Lung (tissue), 12 donors: ENCODE results near the gene ATF7IP2. TPM values are rescaled to one million over a fixed set of nuclear protein-coding genes. Genes with fewer than 3 reads are reported as not detected.

Source experiments
- ATAC-seq: fragments of 200-7000 bp; cut with Tn5 transposase; one replicate; pipeline ENCODE4 v1.9.1; 2020; ENCODE audit warnings: moderate number of reproducible peaks; ENCODE audit not compliant: insufficient read depth, low FRiP score
- DNase-seq, 3 donors: peaks; one replicate each; pipeline ENCODE4 v3.0.0-alpha.2; 2013 to 2017
- H3K27ac ChIP-seq, 2 donors: one replicate each; pipeline ENCODE4 v1.5.1; 2013; ENCODE audit warnings: mild to moderate bottlenecking in 2 of 2, moderate library complexity in 2 of 2, control low read depth in 1 of 2, inconsistent platforms in 1 of 2, low read depth in 1 of 2, low read length in 1 of 2
- H3K27me3 ChIP-seq, 3 donors: one replicate each; pipeline ENCODE4 v1.5.1; 2013; ENCODE audit warnings: low read length in 2 of 3; ENCODE audit not compliant: control insufficient read depth in 3 of 3, insufficient read depth in 3 of 3
- H3K36me3 ChIP-seq, 4 donors: one replicate each; pipeline ENCODE4 v1.5.1; 2013; ENCODE audit warnings: low read length in 4 of 4, mild to moderate bottlenecking in 1 of 4, moderate library complexity in 1 of 4; ENCODE audit not compliant: control insufficient read depth in 4 of 4, insufficient read depth in 4 of 4
- H3K4me1 ChIP-seq, 5 donors: one replicate each; pipeline ENCODE4 v1.5.1; 2013; ENCODE audit warnings: low read length in 5 of 5, mild to moderate bottlenecking in 2 of 5, moderate library complexity in 1 of 5; ENCODE audit not compliant: control insufficient read depth in 5 of 5, insufficient read depth in 5 of 5
- H3K4me3 ChIP-seq: one replicate; pipeline ENCODE4 v1.5.1; 2013; ENCODE audit warnings: mild to moderate bottlenecking, control low read depth, moderate library complexity
- H3K9ac ChIP-seq, 2 donors: one replicate each; pipeline ENCODE4 v1.5.1; 2013; ENCODE audit warnings: low read length in 2 of 2, control low read depth in 1 of 2; ENCODE audit not compliant: insufficient read depth in 1 of 2
- H3K9me3 ChIP-seq, 4 donors: one replicate each; pipeline ENCODE4 v1.5.1; 2013; ENCODE audit warnings: low read length in 3 of 4, mild to moderate bottlenecking in 1 of 4, moderate library complexity in 1 of 4; ENCODE audit not compliant: control insufficient read depth in 4 of 4, insufficient read depth in 3 of 4
- WGBS, 2 donors: extraction: QIAGEN DNeasy Blood & Tissue Kit; methylation state at CpG; one replicate each; pipeline ENCODE4 v1.1.7; 2013; 5-methylcytosine and 5-hydroxymethylcytosine counted together
- polyA plus RNA-seq, 2 donors: library from polyadenylated mRNA; stranded (reverse); fragments of 200-250 nt; gene quantifications; one replicate each; pipeline ENCODE4 v1.2.1, GENCODE V29; 2013
- total RNA-seq, 2 donors: library from RNA; depleted of rRNA in 1 of 2; stranded (reverse); fragments of >200 nt in 1 of 2; gene quantifications; one replicate each; pipeline ENCODE4 v1.2.1, GENCODE V29; 2014 to 2021
- TF ChIP-seq, protein P1 (sequence below): IDR thresholded peaks from 2 replicates; pipeline ENCODE4 v1.5.1; 2012; ENCODE audit warnings: mild to moderate bottlenecking; ENCODE audit errors: control extremely low read depth, extremely low read depth
- donor health status: control.
- donor health status: control.
- donor health status: Bipolar disorder and iron deficiency.
- donor health status: healthy.
- donor health status: DM: yes; HTN: yes; CAD: no.

Gene ATF7IP2
- total and polyA plus RNA-seq, 4 donors: 7.3 to 18.0 (median 14.5) TPM

DNA sequence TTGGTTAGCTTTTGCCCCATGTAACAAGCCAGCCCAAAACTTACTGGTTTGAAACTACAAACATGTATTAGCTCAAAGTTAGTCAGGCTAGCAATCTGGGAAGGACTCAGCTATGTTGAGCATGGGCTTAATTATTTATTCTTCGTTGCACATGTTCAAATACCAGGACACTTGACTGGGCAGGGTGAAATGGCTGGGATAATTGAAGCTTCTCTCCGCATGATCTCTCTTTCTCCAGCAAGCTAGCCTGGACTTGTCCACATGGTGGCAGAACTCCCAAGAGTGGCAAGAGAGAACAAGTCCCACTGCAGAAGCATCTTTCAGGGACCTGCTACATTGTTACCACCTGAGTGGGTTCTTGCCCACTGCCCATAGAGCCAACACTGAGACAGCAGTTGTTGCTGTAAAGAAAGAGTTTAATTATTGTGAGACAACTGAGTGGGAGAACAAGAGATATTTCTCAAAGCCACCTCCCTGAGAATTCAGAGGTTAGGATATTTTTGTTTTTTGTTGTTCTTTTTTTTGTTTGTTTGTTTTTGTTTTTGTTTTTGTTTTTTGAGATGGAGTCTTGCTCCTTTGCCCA, 16.8 kb upstream of the ATF7IP2 start:
- TF ChIP-seq, protein P1, sequence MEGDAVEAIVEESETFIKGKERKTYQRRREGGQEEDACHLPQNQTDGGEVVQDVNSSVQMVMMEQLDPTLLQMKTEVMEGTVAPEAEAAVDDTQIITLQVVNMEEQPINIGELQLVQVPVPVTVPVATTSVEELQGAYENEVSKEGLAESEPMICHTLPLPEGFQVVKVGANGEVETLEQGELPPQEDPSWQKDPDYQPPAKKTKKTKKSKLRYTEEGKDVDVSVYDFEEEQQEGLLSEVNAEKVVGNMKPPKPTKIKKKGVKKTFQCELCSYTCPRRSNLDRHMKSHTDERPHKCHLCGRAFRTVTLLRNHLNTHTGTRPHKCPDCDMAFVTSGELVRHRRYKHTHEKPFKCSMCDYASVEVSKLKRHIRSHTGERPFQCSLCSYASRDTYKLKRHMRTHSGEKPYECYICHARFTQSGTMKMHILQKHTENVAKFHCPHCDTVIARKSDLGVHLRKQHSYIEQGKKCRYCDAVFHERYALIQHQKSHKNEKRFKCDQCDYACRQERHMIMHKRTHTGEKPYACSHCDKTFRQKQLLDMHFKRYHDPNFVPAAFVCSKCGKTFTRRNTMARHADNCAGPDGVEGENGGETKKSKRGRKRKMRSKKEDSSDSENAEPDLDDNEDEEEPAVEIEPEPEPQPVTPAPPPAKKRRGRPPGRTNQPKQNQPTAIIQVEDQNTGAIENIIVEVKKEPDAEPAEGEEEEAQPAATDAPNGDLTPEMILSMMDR: no peak
- H3K27ac ChIP-seq: no peak overlapping the region
- no peak overlapping the region for H3K4me3 ChIP-seq
- no peak overlapping the region for H3K9ac ChIP-seq
- no peaks in the 10 kb centered on the region for H3K27me3 ChIP-seq
- H3K4me1 ChIP-seq: no peaks in the 10 kb centered on the region
- 67 to 86% methylated on average over 2 of the region's 2 CpGs for WGBS, 2 donors
- ATAC-seq (no peak), DNase-seq (no peak)
- H3K9me3 ChIP-seq: no peaks in the 10 kb centered on the region
- no peaks in the 10 kb centered on the region for H3K36me3 ChIP-seq

DNA sequence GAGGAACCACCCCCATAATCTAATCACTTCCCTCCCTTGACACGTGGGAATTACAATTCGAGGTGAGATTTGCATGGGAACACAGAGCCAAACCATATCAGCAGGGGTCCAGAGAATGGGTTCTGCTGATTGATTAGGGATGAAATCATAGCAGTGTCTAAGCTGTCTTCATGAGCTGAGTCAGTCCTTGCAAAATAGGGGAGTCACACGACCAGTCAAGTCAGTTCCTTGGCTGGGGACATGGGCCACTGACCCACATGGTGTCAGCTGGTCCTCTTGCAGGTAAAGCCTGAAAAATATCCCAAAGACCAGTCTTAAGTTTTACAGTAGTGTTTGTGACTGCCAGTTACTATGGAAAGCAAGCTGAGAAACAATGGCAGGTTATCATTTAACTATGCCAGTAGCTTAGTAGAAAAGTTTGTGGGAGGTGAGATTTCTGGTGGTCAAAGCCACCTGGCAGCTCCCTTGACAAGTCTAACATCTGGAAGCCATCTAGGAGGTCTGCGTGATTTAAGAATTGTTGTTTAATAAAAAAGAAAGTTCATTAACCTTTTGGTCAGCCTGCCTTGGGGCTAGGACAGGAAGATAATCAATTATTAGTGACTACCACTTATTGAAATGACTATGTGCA, 15.7 kb upstream of the ATF7IP2 start:
- H3K4me3 ChIP-seq: no peak overlapping the region
- H3K4me1 ChIP-seq: no peaks in the 10 kb centered on the region
- TF ChIP-seq, protein P1: no peak
- no peak for ATAC-seq
- no peak overlapping the region for H3K9ac ChIP-seq
- no peaks in the 10 kb centered on the region for H3K27me3 ChIP-seq
- DNase-seq: no peak
- WGBS, 2 donors: 51 to 58% methylated on average over 4 of the region's 4 CpGs
- H3K9me3 ChIP-seq: no peaks in the 10 kb centered on the region
- no peak overlapping the region for H3K27ac ChIP-seq
- no peaks in the 10 kb centered on the region for H3K36me3 ChIP-seq

DNA sequence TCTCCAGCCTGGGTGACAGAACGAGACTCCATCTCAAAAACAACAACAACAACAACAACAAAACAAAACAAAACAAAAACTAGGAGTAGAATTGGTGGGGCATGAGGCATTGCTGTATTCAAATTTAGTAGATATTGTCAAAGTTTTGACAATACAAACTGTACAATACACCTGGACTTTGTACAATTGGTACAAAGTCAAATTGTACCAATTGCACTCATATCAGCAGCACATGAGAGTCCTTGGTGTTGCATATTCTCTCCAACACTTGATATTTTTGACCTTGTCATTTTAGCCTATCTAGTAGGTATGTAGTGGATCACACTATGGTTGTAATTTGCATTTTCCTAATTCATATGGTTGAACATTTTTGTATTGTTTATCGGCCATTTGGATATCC, 14.3 kb upstream of the ATF7IP2 start:
- DNase-seq: no peak
- H3K27ac ChIP-seq: no peak overlapping the region
- no peaks in the 10 kb centered on the region for H3K9me3 ChIP-seq
- 85 to 89% methylated on average over 2 of the region's 2 CpGs for WGBS, 2 donors
- no peaks in the 10 kb centered on the region for H3K27me3 ChIP-seq
- ATAC-seq: no peak
- TF ChIP-seq, protein P1: no peak
- H3K4me3 ChIP-seq: no peak overlapping the region
- no peaks in the 10 kb centered on the region for H3K36me3 ChIP-seq
- no peaks in the 10 kb centered on the region for H3K4me1 ChIP-seq
- no peak overlapping the region for H3K9ac ChIP-seq

DNA sequence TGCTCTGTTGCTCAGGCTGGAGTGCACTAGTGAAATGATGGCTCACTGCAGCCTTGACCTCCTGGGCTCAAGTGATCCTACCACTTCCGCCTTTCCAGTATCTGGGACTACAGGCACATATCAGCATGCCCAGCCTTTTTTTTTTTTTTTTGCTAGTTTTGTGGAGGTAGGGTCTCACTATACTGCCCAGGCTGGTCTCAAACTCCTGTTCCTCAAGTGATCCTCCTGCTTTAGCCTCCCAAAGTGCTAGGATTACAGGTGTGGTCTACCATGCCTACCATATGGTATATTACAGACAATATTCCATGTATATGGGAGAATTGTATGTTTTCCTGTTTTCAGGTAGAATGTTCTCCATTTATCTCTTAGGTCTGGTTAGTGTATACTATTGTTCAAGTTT, 12.3 kb upstream of the ATF7IP2 start:
- no peak overlapping the region for H3K9ac ChIP-seq
- no peak overlapping the region for H3K4me3 ChIP-seq
- no peak for ATAC-seq
- DNase-seq: no peak
- WGBS, 2 donors: 91 to 94% methylated on average over 1 of the region's 1 CpG
- no peak overlapping the region for H3K27ac ChIP-seq
- H3K4me1 ChIP-seq: no peaks in the 10 kb centered on the region
- no peaks in the 10 kb centered on the region for H3K27me3 ChIP-seq
- TF ChIP-seq, protein P1: no peak
- no peaks in the 10 kb centered on the region for H3K36me3 ChIP-seq
- peaks cover 0 to 2% (median 0%) of the 10 kb centered on the region in 4 donors for H3K9me3 ChIP-seq
